Measurements from ENCODE around the gene GMDS. TPM values are rescaled to one million over a fixed set of nuclear protein-coding genes. Genes with fewer than 3 reads are reported as not detected.

The GMDS gene
- total RNA-seq, 1 experiment from 2014 or later, result 27.6 TPM

GRCh38 chr6:1820165-1820564 is 425.2 kb downstream of the GMDS start:
- Histone ChIP-seq H2AK5ac (ENCODE audit: insufficient read length, low read length) (no peak overlapping the region), H3K27ac (ENCODE audit: insufficient read length, low read depth, low read length) (no peak overlapping the region), H3K23me2 (ENCODE audit: insufficient read length, low read depth, low read length, poor library complexity, severe bottlenecking) (no peaks in the 10 kb centered on the region), H3T11ph (ENCODE audit: low read length) (no peak overlapping the region), H2BK20ac (ENCODE audit: low read depth, low read length, poor library complexity, severe bottlenecking) (no peak overlapping the region), H3K9me3 (ENCODE audit: control insufficient read depth, low read depth, low read length) (no peaks in the 10 kb centered on the region), H3K79me1 (ENCODE audit: insufficient read depth, low read depth, low read length, poor library complexity, severe bottlenecking) (no peaks in the 10 kb centered on the region), H3K14ac (ENCODE audit: insufficient read depth, low read length) (no peak overlapping the region), H3K4me2 (ENCODE audit: insufficient read depth, insufficient read length, low read length) (no peak overlapping the region), H3K23ac (ENCODE audit: insufficient read length, low read depth, low read length) (no peak overlapping the region), H2BK5ac (ENCODE audit: insufficient read length, low read length) (no peak overlapping the region), H3K18ac (ENCODE audit: insufficient read length, low read depth, low read length) (no peak overlapping the region), H2BK120ac (ENCODE audit: low read depth, low read length, poor library complexity, severe bottlenecking) (no peak overlapping the region), H4K8ac (replicated peaks; ENCODE audit: insufficient read length, low read depth, low read length) (no peak overlapping the region), H3K4ac (ENCODE audit: low read depth, low read length) (no peak overlapping the region), H3K9ac (ENCODE audit: extremely low read depth, insufficient read length, low read length) (no peak overlapping the region), H4K91ac (ENCODE audit: insufficient read length, low read depth, low read length) (no peak overlapping the region), H4K20me1 (ENCODE audit: control insufficient read depth, insufficient read depth, insufficient read length) (no peaks in the 10 kb centered on the region), H3K79me2 (ENCODE audit: insufficient read depth, low read length) (no peaks in the 10 kb centered on the region), H3K4me1 (ENCODE audit: insufficient read depth, low read length) (no peaks in the 10 kb centered on the region; the same call in 1 of the 2 replicates), H3K56ac (ENCODE audit: insufficient read length, low read depth, low read length) (no peak overlapping the region), H4K5ac (ENCODE audit: insufficient read length, low read depth, low read length) (no peak overlapping the region), H3K27me3 (ENCODE audit: insufficient read depth, low read length) (no peaks in the 10 kb centered on the region), H2BK12ac (ENCODE audit: insufficient read length, low read depth, low read length) (no peak overlapping the region), H2BK15ac (ENCODE audit: low read depth, low read length) (no peak overlapping the region), H2AFZ (ENCODE audit: low read length) (no peak overlapping the region)
- Mint-ChIP-seq H3K36me3 (ENCODE audit: insufficient read depth in 1 of 3, low read depth in 3 of 3) (no peaks in the 10 kb centered on the region), H3K27ac (no peak overlapping the region), H3K4me1 (peaks cover 10 to 14% of the 10 kb centered on the region in 2 experiments), H3K9me3 (no peaks in the 10 kb centered on the region), H3K4me3 (no peak overlapping the region), H3K27me3 (ENCODE audit: low read depth) (no peaks in the 10 kb centered on the region)
- WGBS (ENCODE audit: extremely low coverage, insufficient read length, low lambda C conversion rate), result no CpG with 5 or more reads among the region's 1 CpG
- no peak for DNase-seq
- TF ChIP-seq, protein P1, sequence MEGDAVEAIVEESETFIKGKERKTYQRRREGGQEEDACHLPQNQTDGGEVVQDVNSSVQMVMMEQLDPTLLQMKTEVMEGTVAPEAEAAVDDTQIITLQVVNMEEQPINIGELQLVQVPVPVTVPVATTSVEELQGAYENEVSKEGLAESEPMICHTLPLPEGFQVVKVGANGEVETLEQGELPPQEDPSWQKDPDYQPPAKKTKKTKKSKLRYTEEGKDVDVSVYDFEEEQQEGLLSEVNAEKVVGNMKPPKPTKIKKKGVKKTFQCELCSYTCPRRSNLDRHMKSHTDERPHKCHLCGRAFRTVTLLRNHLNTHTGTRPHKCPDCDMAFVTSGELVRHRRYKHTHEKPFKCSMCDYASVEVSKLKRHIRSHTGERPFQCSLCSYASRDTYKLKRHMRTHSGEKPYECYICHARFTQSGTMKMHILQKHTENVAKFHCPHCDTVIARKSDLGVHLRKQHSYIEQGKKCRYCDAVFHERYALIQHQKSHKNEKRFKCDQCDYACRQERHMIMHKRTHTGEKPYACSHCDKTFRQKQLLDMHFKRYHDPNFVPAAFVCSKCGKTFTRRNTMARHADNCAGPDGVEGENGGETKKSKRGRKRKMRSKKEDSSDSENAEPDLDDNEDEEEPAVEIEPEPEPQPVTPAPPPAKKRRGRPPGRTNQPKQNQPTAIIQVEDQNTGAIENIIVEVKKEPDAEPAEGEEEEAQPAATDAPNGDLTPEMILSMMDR (conservative IDR thresholded peaks at IDR 0.05), result no peak
